HCEC 1CT (cell line): Measurements from ENCODE around the gene DYNC2LI1.

Experiments used
- DNase-seq: peaks from one replicate; pipeline ENCODE4 v3.0.0-alpha.2; 2017

Gene DYNC2LI1

DNA sequence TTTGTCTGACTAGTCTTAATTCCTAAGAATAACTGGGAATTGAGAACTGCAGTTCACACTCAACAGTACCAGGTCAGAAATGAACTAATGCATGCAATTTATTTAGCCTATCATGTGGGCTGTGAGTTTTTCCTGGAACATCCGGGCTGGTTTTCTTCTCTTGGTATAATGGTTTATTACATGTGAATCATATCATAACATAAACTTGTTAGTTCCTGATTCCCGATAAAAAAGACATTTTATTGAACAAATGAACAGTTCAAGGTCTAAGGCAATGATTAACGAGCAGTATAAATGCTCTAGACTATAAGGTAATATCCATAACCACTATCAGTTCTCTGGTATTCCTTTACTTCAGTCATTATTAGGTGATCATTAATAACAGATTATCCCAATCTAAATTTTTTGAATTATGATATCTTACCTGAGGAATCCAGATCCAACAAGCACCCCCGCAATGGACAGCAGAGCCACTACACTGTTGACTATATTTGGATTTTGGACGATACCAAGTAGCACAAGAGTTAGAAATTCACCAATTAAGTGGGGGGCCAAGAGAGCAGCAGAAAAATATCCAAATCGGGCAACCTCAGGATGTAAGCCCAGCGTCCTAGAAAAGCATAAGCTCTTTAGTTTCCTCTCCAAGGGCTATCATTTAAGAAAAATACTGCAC is 45.8 kb downstream of the DYNC2LI1 start:
- no peak for DNase-seq

DNA sequence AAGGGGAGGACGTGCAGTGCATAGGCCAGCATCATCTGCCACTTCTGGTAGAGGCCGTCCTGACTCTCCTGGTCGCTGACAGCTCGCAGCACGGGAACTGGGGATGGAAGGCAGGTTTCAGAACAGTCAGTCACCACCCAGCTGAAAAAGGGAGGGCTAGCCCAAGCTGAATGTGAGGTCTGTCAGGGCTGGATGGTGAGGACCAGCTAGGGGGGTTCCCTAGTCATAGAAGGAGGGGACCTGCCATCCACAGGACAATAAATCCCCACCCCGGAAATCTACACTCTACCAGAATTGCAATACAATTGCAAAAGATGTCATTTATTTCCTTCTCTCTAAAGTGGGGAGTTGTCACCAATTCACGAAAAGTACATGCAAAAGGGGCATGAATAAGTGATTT is 49.0 kb downstream of the DYNC2LI1 start:
- no peak for DNase-seq

DNA sequence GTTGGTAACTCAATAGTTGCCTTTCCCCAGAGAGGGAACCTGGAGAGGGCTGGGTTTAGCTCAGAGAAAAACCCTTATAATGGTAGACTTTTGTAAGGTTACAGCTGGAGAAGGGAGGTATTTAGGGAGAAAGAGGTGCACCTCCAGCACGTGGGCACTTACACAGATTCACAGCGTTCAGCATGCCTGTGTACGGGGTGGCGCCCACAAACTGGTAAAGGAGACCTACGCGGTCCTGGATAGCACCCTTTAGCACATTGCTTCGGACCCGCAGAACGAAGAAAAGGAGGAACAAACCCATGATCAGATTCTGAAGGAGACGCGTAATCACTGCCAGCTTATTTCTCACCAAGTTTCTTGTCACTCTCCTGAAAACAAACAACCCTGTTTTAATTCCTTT is 49.9 kb downstream of the DYNC2LI1 start:
- no peak for DNase-seq

- no peak for DNase-seq
Measured at GRCh38 chr2:43824512-43824911, 50.7 kb downstream of the DYNC2LI1 start.

- no peak for DNase-seq
Measured at GRCh38 chr2:43824951-43825493, 51.2 kb downstream of the DYNC2LI1 start.

- DNase-seq, result no peak
Measured at GRCh38 chr2:43825841-43826240, 52.0 kb downstream of the DYNC2LI1 start.

- DNase-seq, result no peak
Measured at GRCh38 chr2:43826305-43827250, 52.7 kb downstream of the DYNC2LI1 start.

GRCh38 chr2:43831543-43832294 is 57.9 kb downstream of the DYNC2LI1 start:
- no peak for DNase-seq

- no peak for DNase-seq
Measured at GRCh38 chr2:43832457-43832856, 58.6 kb downstream of the DYNC2LI1 start.

DNA sequence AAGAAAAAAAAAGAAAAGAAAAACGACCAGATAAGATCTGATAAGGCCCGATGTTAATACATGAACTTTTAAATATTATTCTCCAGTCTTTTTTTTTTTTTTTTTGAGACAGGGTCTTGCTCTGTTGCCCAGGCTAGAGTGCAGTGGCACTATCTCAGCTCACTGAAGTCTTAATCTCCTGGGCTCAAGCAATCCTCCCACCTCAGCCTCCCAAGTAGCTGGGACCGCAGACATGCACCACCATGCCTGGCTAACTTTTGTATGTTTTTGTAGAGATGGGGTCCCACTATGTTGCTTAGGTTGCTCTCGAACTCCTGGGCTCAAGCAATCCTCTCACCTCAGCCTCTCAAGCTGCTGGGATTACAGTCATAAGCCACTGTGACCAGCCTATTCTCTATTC is 63.2 kb downstream of the DYNC2LI1 start:
- DNase-seq, result no peak

- no peak for DNase-seq
Measured at GRCh38 chr2:43837831-43838559, 64.2 kb downstream of the DYNC2LI1 start.

- DNase-seq, result no peak
Measured at GRCh38 chr2:43838560-43839267, 64.9 kb downstream of the DYNC2LI1 start, which contains the start of the genes ABCG5 and ABCG8. ABCG5 (minus strand) TSS chr2:43838839; CDS start chr2:43838679, 160 bp downstream. ABCG8 (plus strand) TSS chr2:43838971; CDS start chr2:43839054, 83 bp downstream.

- DNase-seq, result no peak
Measured at GRCh38 chr2:43839776-43840564, 66.1 kb downstream of the DYNC2LI1 start.

DNA sequence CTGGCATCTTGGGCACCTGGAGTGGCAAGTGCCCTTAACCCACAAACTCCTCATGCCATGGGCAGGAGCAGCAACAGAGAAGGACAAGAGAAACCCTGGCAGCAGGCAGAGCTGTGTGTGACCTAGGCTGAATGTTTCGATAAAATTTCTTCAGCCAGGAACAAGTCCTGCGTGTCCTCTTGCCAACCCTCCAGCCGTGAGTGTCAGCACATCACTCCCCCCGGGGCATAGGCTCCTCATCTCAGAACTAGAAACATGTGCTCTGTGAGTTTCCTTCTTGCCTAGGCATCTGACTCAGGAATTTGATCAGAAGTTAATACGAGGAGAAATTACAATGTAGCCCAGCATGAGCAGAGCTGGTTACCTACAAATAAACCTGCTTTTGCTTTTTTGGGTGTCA is 67.1 kb downstream of the DYNC2LI1 start:
- DNase-seq, result no peak

- DNase-seq, result no peak
Measured at GRCh38 chr2:43841949-43842865, 68.4 kb downstream of the DYNC2LI1 start.

GRCh38 chr2:43842866-43843226 is 69.0 kb downstream of the DYNC2LI1 start:
- no peak for DNase-seq

- no peak for DNase-seq
Measured at GRCh38 chr2:43845181-43845580, 71.3 kb downstream of the DYNC2LI1 start.

DNA sequence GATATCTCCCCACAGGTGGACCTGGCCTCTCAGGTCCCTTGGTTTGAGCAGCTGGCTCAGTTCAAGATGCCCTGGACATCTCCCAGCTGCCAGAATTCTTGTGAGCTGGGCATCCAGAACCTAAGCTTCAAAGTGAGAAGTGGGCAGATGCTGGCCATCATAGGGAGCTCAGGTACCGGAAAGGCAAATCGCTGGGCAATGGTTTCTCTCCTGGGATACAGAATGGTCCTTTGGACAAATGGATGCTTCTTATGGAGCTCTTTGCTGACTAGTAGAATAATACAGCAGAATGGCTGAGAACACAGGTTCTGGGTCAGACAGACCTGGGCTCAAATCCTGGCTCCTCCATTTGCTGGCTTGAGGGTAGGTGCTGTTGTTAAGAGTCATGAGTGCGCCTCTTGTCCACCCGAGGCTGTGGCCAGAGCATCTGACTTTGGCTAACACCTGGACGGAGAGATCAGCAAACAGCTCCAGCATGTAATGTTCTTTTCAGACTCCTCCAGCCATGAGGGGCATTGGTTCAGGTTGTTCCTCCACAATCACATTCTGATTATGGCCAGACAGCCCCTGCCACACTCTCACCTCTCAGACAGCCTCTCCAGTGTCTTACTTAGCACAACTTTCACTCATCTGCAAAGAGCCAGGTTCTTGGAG is 72.4 kb downstream of the DYNC2LI1 start:
- DNase-seq, result no peak

GRCh38 chr2:43848214-43848613 is 74.4 kb downstream of the DYNC2LI1 start:
- DNase-seq, result no peak
